GM12878 (cell line): Measurements from ENCODE around the gene KRTCAP3.

Experiments
- CREB1 ChIP-seq: IDR thresholded peaks from 2 replicates; pipeline ENCODE4 v1.6.1; 2012; ENCODE audit warnings: low read depth, mild to moderate bottlenecking, inconsistent platforms
- ETV6 ChIP-seq, 2 experiments: fragments of 450-650 bp in 1 of 2; IDR thresholded peaks in 1 of 2; conservative IDR thresholded peaks in 1 of 2; 2 replicates each; pipeline ENCODE4 v1.6.1; 2014; ENCODE audit warnings: antibody characterized with exemption in 1 of 2, borderline replicate concordance in 1 of 2, low read depth in 1 of 2, mild to moderate bottlenecking in 1 of 2, moderate library complexity in 1 of 2

- TF ChIP-seq CREB1 (0 out of 2 replicates have a peak, but pooled peaks have one; percentile 42), ETV6 (conservative IDR thresholded peaks at IDR 0.05 in 1 of 2, IDR thresholded peaks at IDR 0.05 in 1 of 2; ENCODE audit: borderline replicate concordance in 1 of 2, low read depth in 1 of 2) (no peak)
Observed at GRCh38 chr2:27431395-27431794, 10.8 kb upstream of the KRTCAP3 start.
